GM11168 (cell line): ENCODE measurements around the gene LEPR.

Experiments
- in situ Hi-C: fragments of 300-500 bp; cut with MboI; formaldehyde crosslinking; loops from one replicate; pipeline ENCODE4 v1.12.0; 2022; ENCODE audit warnings: low sequenced_read_pairs; ENCODE audit not compliant: unreplicated experiment

LEPR gene

GRCh38 chr1:65469126-65469888, 48.8 kb downstream of the LEPR start:
- in situ Hi-C loops = no loop called here

- in situ Hi-C loops = no loop called here
Measured at GRCh38 chr1:65469889-65470340, 49.4 kb downstream of the LEPR start.
